Measurements from ENCODE around the gene STAB1.
"Not testable (repeated sequence)": the region's sequence is repeated elsewhere in the genome, so short reads cannot be mapped to it uniquely, and the experiment has no call there.

Gene STAB1

DNA sequence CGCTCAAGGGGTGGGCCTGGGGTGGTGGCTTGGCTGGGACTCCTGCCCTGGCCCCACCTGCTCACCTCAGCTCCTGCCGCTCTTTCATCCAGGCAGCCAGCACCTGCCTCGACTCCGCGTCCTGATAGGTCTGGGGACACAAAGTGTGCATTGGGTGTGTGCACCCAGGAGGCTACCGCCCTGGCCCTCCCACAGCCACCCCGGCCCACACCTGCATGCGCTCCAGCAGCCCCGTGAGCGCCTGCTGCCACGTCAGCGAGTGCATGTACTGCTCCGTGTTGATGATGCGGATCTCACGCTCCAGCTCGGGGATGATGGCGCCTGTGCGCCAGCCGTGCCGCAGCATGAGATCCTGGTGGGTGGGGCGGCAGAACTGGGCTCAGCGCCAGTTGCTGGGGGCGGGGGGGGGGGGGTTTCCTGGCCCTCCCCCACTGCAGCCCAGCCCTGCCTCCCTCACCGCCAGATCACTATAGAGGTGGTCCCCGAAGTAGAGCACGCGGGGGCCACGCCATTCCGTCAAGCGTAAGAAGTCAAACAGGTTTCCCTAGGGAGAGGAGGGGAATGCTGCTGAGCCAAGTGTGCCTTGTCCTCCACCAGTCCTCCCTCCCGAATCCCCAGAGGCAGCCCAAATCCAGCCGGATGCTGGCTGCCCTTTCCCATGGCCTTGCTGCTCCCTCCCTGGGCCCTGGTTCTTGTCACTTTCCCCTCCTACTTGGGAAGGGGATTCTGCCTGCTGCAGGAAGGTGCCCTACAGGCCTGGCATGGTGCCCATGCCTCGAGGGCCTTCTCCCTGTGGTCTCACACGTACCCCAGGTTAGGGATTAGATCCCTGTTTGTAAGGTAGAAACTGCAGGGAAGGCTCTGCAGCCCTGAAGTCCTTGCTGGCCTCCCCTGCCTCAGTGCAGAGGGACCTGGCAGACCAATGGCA is 29.9 kb downstream of the STAB1 start:
- DNase-seq (ENCODE audit: low read depth): no peak

DNA sequence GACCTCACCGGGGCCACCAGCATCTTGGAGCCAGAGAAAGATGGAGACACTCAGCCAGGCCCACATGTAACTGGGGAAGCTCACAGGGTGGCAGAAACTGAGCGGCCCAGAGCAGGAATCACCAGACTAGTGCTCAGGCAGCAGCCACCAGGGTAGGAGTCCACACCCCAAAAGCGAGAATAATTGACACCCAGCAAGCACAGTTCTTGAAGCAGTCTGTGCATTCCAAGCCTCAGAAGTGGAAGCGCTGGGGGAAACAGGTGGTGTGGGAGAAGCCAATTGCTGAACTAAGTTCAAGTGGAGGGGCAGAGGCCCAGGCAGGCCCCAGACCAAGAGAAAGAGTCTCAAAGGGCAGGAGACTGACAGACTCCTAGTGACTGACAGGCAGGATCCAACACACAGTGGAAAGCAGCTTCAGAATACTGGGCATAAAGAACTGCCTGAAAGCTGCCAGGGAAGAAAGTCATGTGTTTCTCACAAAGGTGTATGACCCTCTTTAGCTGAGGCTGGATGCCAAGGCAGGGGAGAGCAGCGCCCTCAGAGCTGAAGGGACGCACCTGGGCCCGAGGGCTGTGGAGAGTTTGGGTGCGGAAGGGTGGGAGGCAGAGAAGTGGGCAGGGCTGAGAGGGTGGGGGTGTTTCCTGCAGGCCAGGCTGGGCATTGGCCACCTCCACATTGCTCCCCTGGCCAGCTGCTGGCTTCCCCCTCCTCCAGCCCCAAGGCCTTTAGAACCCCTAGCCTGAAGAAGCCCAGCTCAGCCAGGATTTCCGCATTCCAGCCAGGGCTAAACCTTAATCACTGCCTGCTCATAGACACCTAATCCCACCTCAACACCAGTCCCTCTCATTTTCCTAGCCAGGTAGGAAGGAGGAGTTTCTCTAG is 30.8 kb downstream of the STAB1 start:
- no peak for DNase-seq (ENCODE audit: low read depth)

DNA sequence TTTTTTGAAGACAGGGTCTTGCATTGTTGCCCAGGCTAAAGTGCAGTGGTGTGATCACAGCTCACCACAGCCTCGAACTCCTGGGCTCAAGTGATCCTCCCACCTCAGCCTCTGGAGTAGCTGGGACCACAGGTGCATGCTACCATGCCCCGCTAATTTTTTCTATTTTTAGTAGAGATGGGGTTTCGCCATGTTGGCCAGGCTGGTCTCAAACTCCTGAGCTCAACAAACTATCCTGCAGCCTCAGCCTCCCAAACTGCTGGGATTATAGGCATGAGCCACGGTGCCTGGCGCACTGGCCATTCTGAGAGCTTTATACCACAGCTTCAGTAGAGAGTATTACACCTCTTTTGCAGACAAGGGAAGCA is 31.5 kb downstream of the STAB1 start:
- not testable (repeated sequence) for DNase-seq (ENCODE audit: low read depth)

- no peak for DNase-seq (ENCODE audit: low read depth)
Observed at GRCh38 chr3:52527039-52527731, 32.0 kb downstream of the STAB1 start.

DNA sequence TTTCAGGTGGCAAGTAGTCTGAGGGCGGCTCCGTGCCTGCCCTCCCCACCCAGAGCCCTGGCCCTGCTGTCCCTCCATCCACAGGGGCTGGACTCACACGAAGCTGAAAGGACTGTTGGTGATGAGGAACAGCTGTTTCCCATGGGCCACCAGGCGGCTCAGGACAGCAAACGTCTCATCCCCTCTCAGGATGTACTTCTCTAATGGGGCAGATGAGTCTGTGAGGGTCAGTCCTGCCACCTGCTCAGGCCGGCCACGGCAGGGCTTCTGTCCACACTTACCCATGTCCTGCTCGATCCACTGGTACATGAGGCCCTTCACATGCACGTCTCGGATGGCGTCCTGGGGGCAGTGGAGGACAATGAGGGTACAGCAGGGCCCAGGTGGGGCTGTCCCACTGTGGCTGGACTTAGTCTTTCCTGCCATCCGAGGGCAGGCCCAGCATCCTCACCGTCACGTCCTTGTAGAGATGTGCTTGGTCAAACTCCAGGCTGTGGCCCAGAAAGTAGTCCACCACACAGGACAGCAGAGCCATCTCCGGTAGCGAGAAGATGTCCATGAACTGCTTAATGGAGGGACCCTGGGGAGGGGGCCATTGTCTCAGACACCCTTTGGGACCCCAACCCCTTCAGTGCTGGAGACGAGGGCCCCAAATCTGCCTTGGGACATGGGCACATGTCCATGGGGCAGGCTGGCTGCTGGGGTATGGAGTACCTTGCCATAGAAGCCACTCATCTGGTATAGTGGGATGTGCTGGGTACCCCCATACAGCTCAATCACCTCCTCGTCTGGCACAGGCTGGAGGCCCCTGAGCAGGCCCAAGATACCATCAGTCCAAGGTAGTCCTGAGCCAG is 32.8 kb downstream of the STAB1 start:
- no peak for DNase-seq (ENCODE audit: low read depth)

GRCh38 chr3:52528586-52529375 is 33.6 kb downstream of the STAB1 start:
- DNase-seq (ENCODE audit: low read depth): no peak

GRCh38 chr3:52529376-52530333 is 34.5 kb downstream of the STAB1 start:
- DNase-seq (ENCODE audit: low read depth): no peak

DNA sequence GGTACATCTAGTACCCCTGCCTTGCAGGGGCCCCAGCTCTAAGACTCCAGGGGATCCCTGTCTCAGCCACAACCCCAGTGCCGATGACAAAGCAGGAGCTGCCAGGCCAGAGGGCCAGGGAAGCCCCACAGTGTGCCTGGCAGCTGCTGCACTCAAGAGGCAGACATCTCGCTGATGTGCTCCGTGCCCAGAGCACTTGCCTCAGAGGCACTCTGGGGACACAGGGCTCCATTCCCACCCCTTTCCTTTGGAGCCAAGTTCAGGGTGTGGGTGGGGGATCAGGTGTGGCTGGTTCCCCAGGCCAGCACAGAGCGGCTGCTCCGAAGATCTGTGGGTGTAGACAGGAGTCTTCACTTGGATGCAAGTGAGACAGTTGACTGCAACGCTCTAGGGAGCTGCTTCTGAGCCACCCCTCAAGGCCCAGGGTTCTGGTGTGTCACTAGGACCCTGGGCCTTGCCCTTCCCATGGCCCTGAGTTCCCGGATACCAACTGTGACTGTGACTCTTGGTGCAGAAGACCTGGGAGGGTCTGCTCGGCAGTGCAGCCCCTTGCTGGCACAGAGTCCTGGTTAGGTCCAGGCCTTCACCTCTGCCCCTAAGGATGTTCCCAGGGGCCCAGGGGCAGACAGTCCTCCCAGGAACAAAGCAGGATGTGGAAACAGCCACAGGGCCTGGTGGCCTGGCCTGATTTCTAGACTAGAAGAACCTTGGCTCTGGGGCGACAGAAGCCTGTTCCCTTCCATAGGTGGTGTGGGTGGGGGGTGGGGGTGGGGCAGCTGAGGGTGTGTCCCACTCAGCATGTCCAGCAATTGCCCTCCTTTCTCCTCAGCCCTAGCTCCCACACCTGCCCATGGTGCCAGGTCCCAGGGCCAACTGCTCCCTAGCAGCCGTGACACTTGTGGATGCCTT is 36.0 kb downstream of the STAB1 start:
- DNase-seq (ENCODE audit: low read depth): no peak

GRCh38 chr3:52531860-52532516 is 36.9 kb downstream of the STAB1 start:
- no peak for DNase-seq (ENCODE audit: low read depth)

DNA sequence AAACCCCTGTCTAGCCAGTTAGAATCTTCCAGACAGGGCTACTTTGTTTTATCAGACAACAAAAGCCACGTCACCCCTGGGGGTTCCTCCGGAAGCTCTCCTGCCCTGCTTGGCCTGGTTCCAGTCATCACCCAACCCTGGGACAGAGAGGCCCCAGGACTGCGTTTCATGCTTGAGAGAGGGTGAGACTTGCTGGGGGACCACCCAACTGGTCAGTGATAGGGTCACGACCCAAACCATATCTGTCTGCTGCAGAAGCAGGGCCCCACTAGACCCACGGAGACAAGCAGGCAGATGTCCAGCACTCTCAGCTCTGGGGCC is 37.3 kb downstream of the STAB1 start:
- peak; percentile 36 for DNase-seq (ENCODE audit: low read depth)

DNA sequence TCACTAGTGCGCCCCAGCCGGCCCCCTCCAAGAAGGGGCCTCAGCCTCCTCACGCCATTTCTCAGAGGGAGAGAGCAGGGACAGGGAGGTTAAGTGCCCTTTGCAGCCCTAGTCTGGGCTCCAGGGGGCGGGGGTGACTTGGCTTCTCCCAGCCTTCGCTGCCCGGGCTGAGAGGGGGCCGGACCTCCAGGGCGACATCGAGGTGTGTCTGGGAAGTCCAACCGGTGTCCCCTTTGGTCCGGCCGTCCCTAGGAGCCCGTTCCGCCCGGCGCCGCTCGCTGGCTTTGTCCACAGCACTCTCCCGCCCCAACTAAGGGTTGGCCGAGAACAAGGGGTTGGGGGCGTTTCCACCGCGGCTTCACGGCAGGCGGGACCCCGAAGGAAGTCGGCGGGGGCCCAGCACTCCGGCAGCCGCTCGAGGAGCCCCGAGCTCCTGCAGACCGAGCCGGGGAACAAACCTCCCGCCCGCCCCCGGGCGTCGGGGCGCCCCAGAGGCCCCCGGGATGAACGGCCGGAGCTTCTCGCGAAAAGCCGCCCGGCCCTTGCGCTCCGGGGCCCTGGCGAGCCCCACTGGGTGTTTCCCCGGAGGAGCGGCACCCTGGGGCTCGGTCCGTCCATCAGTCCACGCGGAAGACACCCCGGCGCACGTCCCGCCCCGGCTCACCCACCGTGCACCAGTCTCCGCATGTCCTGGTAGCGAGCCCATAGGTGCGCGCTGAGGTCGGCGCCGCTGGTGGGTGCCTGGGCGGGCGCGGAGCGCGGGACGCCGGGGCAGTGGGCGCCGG is 37.9 kb downstream of the STAB1 start:
- DNase-seq (ENCODE audit: low read depth): no peak

DNA sequence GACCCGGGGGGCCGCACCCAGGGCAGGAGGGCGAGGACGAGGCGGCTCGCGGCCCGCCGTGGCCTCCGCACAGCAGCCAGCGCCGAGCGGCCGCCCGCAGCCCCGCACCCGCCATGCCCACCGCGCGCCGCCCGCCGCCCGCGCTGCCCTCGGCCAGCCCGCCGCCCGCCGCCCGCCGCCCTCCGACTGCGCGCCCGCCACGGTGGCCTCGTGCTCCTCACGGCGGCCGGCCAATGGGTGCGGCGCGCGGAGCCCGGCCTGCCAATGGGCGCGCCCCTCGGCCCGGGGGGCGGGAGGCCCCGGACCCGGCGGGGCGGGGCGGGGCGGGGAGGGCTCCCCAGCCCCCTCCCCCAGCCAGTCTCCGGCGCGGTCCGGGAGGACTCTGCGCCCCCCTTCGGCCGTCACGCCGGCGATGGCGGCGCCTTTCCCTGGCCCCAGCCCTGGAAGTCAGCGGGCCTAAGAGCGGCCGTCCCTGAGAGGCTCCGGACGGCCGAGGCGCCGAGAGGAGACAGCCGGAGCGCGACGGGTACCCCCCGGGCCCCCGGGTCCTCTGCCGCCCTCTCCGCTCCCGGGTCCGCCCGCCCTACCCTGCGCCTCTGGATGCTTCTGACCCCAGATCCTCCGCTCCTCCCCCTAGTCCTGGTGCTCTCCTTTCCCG is 38.6 kb downstream of the STAB1 start, which contains the start of gene NT5DC2:
NT5DC2 (minus strand) TSS at position 235 of the 658 bp plus-strand sequence; CDS start at position 115, 120 bp downstream.
- no peak for DNase-seq (ENCODE audit: low read depth)

- no peak for DNase-seq (ENCODE audit: low read depth)
Observed at GRCh38 chr3:52534281-52535183, 39.4 kb downstream of the STAB1 start.

DNA sequence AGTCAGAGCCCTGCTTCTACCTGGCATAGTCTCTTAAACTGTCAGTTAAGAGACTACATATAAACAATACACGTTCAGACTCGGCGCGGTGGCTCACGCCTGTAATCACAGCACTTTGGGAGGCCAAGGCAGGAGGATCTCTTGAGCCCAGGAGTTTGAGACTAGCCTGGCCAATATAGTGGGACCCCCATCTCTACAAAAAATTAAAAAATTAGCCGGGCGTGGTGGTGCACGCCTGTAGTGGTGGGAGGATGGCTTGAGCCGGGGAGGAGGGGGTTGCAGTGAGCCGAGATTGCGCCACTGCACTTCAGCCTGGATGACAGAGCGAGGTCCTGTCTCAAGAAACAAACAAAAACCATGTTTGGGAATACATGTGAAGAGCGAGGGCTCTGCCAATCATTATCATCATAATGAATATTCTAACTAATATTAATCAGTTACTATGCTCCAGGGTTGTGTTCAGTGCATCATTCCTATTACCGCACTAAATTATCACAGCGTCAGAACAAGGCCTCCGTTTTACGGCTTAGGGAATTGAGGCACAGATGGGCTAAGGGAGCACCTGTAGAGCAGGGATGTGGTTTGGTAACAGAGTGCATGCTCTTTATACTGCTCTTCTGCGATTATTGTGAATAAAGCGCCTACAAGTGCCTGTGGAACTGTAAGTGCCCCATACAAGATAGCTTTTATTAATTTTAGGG is 40.4 kb downstream of the STAB1 start:
- no peak for DNase-seq (ENCODE audit: low read depth)

- no peak for DNase-seq (ENCODE audit: low read depth)
Observed at GRCh38 chr3:52536112-52536368, 40.9 kb downstream of the STAB1 start.
